HS-5 (cell line): ENCODE data around the gene DEDD2.

Experiments
- DNase-seq: peaks from one replicate; pipeline ENCODE4 v3.0.0-alpha.2; 2012; ENCODE audit warnings: low read depth

The DEDD2 gene

GRCh38 chr19:42248270-42249148 lies 31.0 kb upstream of the DEDD2 start:
- no peak for DNase-seq

- no peak for DNase-seq
Observed at GRCh38 chr19:42247640-42248199, 30.2 kb upstream of the DEDD2 start.

GRCh38 chr19:42246922-42247639 lies 29.6 kb upstream of the DEDD2 start:
- no peak for DNase-seq

GRCh38 chr19:42246143-42246921 lies 28.9 kb upstream of the DEDD2 start:
- no peak for DNase-seq

GRCh38 chr19:42245231-42245630 lies 27.8 kb upstream of the DEDD2 start:
- DNase-seq, result no peak

GRCh38 chr19:42244347-42245220 lies 27.1 kb upstream of the DEDD2 start:
- DNase-seq, result peak; percentile 86

- peak; percentile 94 for DNase-seq
Observed at GRCh38 chr19:42242512-42243409, 25.3 kb upstream of the DEDD2 start, which contains the start of gene GSK3A. Gene GSK3A (minus strand): TSS chr19:42242602. CDS start chr19:42242465, 137 bp downstream.

- no peak for DNase-seq
Observed at GRCh38 chr19:42242069-42242511, 24.6 kb upstream of the DEDD2 start.

- DNase-seq, result no peak
Observed at GRCh38 chr19:42241279-42241678, 23.8 kb upstream of the DEDD2 start.

- no peak for DNase-seq
Observed at GRCh38 chr19:42239544-42240220, 22.2 kb upstream of the DEDD2 start.

- no peak for DNase-seq
Observed at GRCh38 chr19:42235181-42235580, 17.7 kb upstream of the DEDD2 start.

GRCh38 chr19:42234364-42234763 lies 16.9 kb upstream of the DEDD2 start:
- DNase-seq, result no peak

GRCh38 chr19:42233678-42234292 lies 16.3 kb upstream of the DEDD2 start:
- no peak for DNase-seq

GRCh38 chr19:42233106-42233505 lies 15.6 kb upstream of the DEDD2 start:
- DNase-seq, result no peak

GRCh38 chr19:42232435-42232834 lies 15.0 kb upstream of the DEDD2 start:
- DNase-seq, result no peak

GRCh38 chr19:42230571-42230970 lies 13.1 kb upstream of the DEDD2 start:
- DNase-seq, result no peak

- no peak for DNase-seq
Observed at GRCh38 chr19:42229855-42230351, 12.4 kb upstream of the DEDD2 start.

GRCh38 chr19:42229301-42229854 lies 11.9 kb upstream of the DEDD2 start:
- DNase-seq, result no peak
